Measurements from ENCODE around the gene BCCIP. TPM values are rescaled to one million over a fixed set of nuclear protein-coding genes. Genes with fewer than 3 reads are reported as not detected.

BCCIP gene
- total and polyA plus RNA-seq, 8 donors = 39.4 to 86.2 (median 77.5) TPM

DNA sequence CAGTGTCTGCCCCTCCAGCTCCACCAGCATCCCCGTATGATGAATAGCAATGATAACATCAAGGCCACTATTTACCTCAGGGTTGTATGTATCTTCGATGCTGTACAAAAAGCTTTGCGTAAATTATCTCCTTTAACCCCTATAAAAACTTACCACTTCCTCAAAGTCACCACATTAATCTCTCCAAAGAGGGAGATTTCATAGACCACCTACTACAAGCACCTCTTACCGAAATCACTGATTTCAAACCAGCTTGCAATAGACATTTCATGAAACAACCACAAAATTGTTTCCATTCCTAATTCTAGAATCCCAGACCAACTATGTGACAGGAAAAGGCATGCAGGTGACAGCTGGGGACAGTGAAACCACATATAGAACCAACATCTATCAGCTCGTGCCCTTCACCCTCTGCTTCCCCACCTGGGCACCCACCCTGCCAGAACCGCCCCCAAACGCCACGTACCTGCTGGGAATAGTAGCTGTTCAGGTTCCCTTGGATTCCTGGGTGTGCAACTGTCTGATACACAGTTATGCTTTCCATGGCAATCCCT is 27.6 kb upstream of the BCCIP start:
- Histone ChIP-seq H3K9me3 (no peaks in the 10 kb centered on the region), H3K36me3 (peaks cover 0 to 72% of the 10 kb centered on the region in 2 donors), H3K27ac (no peak overlapping the region), H3K27me3 (no peaks in the 10 kb centered on the region), H3K4me3 (no peak overlapping the region), H3K4me1 (no peaks in the 10 kb centered on the region)
- TF ChIP-seq, protein P1, sequence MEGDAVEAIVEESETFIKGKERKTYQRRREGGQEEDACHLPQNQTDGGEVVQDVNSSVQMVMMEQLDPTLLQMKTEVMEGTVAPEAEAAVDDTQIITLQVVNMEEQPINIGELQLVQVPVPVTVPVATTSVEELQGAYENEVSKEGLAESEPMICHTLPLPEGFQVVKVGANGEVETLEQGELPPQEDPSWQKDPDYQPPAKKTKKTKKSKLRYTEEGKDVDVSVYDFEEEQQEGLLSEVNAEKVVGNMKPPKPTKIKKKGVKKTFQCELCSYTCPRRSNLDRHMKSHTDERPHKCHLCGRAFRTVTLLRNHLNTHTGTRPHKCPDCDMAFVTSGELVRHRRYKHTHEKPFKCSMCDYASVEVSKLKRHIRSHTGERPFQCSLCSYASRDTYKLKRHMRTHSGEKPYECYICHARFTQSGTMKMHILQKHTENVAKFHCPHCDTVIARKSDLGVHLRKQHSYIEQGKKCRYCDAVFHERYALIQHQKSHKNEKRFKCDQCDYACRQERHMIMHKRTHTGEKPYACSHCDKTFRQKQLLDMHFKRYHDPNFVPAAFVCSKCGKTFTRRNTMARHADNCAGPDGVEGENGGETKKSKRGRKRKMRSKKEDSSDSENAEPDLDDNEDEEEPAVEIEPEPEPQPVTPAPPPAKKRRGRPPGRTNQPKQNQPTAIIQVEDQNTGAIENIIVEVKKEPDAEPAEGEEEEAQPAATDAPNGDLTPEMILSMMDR (IDR thresholded peaks at IDR 0.05) = no peak
- ATAC-seq (no peak), DNase-seq (no peak)
- intact Hi-C loops (cut with DNase I) = no loop called here

DNA sequence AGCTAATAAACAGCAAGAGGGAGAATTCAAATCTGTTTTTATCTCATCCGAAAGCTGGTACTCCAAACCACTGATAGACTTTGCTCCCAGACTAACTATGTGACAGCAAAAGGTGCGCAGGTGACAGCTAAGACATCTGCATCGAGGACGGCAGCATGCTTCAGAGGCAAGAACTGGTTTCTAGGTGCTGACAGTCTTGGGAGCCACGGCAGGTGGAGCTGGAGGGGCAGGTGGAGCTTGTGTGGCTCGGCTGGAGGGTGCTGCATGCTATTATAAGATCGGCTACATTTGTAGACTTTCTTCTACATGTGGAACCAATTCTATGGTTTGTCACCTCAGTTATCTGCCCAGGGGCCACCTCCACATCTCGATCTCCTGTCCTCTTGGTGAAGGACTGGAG is 25.9 kb upstream of the BCCIP start:
- TF ChIP-seq, protein P1 (IDR thresholded peaks at IDR 0.05) = no peak
- ATAC-seq (no peak), DNase-seq (no peak)
- no peak overlapping the region for H3K27ac ChIP-seq
- intact Hi-C loops (cut with DNase I) = no loop called here
- H3K27me3 ChIP-seq = no peaks in the 10 kb centered on the region
- H3K4me3 ChIP-seq = no peak overlapping the region
- no peaks in the 10 kb centered on the region for H3K4me1 ChIP-seq
- no peaks in the 10 kb centered on the region for H3K9me3 ChIP-seq
- peaks cover 0 to 78% of the 10 kb centered on the region in 2 donors for H3K36me3 ChIP-seq

DNA sequence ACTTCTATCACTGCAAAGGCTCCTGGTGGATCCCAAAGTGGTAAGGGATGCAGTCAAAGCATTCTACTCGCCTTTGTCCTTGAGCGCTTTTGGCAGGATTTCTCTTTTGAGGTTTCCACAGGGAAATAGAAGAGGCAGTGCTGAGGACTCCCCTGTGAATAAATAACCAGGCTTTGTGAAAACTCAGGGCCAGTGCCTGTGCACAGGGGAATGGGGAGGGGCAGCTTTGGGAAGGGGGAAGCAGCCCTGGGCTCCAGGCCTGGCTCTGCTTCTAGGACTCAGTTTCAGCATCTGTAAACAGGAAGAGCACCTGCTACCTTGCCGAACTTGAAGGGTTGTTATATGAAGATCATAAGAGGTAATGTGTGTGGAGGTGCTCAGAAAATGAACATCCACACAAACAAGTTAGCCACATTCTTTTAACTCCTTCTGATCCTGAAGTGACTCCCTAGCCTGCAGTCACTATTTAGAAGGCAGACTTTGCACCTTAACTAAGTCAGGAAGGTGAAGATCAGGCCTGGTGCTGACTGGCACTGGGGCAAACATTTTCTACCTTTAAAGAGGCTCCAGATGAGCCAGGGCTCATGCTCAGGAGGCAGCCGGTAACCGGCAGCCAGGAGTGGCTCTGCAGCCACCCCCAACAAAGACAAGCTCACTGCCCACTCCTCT is 25.2 kb upstream of the BCCIP start:
- Histone ChIP-seq H3K27ac (no peak overlapping the region), H3K36me3 (peaks cover 0 to 78% of the 10 kb centered on the region in 2 donors), H3K4me1 (no peaks in the 10 kb centered on the region), H3K27me3 (no peaks in the 10 kb centered on the region), H3K9me3 (no peaks in the 10 kb centered on the region), H3K4me3 (no peak overlapping the region)
- intact Hi-C loops (cut with DNase I) = no loop called here
- peak in 1 of 4 donors; percentile 35 for DNase-seq
- TF ChIP-seq, protein P1 (IDR thresholded peaks at IDR 0.05) = no peak
- ATAC-seq = peak; percentile 60

DNA sequence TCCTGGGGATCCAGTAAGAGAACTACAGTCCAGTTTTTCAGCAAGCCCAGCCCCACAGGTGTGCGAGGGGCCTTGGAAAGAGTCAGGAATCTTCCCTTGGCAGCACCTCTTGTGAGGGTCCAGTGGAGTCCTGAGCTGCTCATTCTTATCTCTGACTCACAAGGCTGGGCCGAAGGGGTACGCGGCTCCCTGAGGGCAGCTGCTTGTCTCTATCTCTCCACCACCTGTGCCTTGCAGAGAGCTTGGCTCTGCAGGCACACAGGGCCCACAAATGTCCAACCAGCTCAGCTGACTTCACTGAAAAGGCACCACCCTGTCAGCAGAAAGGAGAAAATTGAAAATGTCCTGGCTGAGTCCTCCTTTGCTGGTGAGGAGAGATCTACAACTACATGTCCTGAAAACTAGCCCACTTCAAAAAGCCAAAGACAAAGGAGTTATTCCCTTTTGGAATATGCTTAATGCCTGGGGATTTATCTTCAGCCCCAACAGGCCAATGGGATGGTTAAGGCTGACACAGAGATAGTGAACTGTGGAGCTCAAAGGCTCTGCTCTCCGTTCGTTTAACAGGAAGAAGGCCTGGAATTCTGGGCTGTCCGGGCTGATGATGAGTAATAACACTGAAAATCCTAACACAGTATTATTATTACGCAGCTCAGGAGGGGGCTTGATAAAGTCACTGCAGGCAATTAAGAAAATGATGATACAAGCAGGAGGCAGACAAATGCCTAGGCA is 23.7 kb upstream of the BCCIP start:
- no peaks in the 10 kb centered on the region for H3K4me1 ChIP-seq
- no peak overlapping the region for H3K4me3 ChIP-seq
- peaks cover 0 to 77% of the 10 kb centered on the region in 2 donors for H3K36me3 ChIP-seq
- ATAC-seq = no peak
- H3K27me3 ChIP-seq = no peaks in the 10 kb centered on the region
- no peaks in the 10 kb centered on the region for H3K9me3 ChIP-seq
- TF ChIP-seq, protein P1 (IDR thresholded peaks at IDR 0.05) = no peak
- intact Hi-C loops (cut with DNase I) = no loop called here
- H3K27ac ChIP-seq = no peak overlapping the region
- no peak for DNase-seq

DNA sequence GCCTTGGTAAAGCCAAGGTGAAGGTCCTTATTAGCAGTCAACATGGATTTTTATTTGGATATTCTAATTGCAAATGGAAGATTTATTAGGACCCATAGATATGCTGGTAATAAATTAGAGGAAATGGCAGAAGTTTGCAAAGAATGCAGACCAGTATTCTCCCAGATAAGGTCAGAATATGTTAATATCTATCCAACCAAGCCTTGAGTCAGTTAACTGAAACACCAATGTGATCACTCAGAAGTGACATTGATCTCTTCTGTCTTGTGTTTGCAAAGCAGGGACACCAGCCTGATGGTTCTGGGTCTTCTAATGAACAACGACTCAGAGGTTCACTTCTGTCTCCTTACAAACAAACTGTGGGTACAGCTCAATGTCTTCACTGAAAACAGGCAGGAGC is 21.8 kb upstream of the BCCIP start:
- no peak for DNase-seq
- Histone ChIP-seq H3K27ac (no peak overlapping the region), H3K27me3 (no peaks in the 10 kb centered on the region), H3K4me3 (no peak overlapping the region), H3K4me1 (no peaks in the 10 kb centered on the region), H3K36me3 (peaks cover 0 to 78% of the 10 kb centered on the region in 2 donors), H3K9me3 (no peaks in the 10 kb centered on the region)
- no peak for ATAC-seq
- intact Hi-C loops (cut with DNase I) = no loop called here
- TF ChIP-seq, protein P1 (IDR thresholded peaks at IDR 0.05) = no peak

All from left lung (tissue), 10 donors.